MCF 10A (cell line): ENCODE measurements around the gene TMA7. TPM values are rescaled to one million over a fixed set of nuclear protein-coding genes. Genes with fewer than 3 reads are reported as not detected.

Experiments used
- BruUV-seq: library from RNA; stranded (reverse); fragments of 400-500 nt; replicated peaks from 2 replicates; lab custom pipeline; 2021; lab: Mats Ljungman, UMichigan
- CTCF ChIA-PET: fragments of 300-600 bp; sonication (Branson Sonifier 250); formaldehyde crosslinking; extraction: SDS; loops from one replicate; lab custom pipeline; 2021; ENCODE audit warnings: antibody characterized with exemption, inconsistent platforms; lab: Yijun Ruan, JAX
- POLR2A ChIA-PET: fragments of 300-600, 350-650 bp; sonication (Branson Sonifier 250); formaldehyde crosslinking; extraction: SDS; loops from one replicate; lab custom pipeline; 2020; ENCODE audit warnings: antibody characterized with exemption, inconsistent platforms; lab: Yijun Ruan, JAX
- DNase-seq: peaks from one replicate; pipeline ENCODE4 v3.0.0-alpha.2; 2018; ENCODE audit not compliant: unreplicated experiment
- H3K27ac Mint-ChIP-seq: one replicate; pipeline ENCODE4 v1.8.0; 2022; ENCODE audit warnings: mild to moderate bottlenecking, low read depth, mixed read lengths; ENCODE audit not compliant: unreplicated experiment
- H3K27me3 Mint-ChIP-seq: one replicate; pipeline ENCODE4 v1.8.0; 2022; ENCODE audit warnings: mixed read lengths; ENCODE audit not compliant: insufficient read depth, unreplicated experiment
- H3K36me3 Mint-ChIP-seq: one replicate; pipeline ENCODE4 v1.8.0; 2022; ENCODE audit warnings: mild to moderate bottlenecking, moderate library complexity, mixed read lengths; ENCODE audit not compliant: insufficient read depth, unreplicated experiment
- H3K4me1 Mint-ChIP-seq: one replicate; pipeline ENCODE4 v1.8.0; 2022; ENCODE audit warnings: mixed read lengths; ENCODE audit not compliant: insufficient read depth, unreplicated experiment
- H3K4me3 Mint-ChIP-seq: one replicate; pipeline ENCODE4 v1.8.0; 2022; ENCODE audit warnings: mild to moderate bottlenecking, moderate library complexity, mixed read lengths; ENCODE audit not compliant: unreplicated experiment
- H3K9me3 Mint-ChIP-seq: one replicate; pipeline ENCODE4 v1.8.0; 2022; ENCODE audit warnings: mixed read lengths; ENCODE audit not compliant: unreplicated experiment
- intact Hi-C: fragments of 100-400 bp; cut with micrococcal nuclease; formaldehyde crosslinking; loops from 2 replicates; pipeline ENCODE4 v1.14.1; 2022
- total RNA-seq: library from RNA; stranded (reverse); gene quantifications from 2 replicates; pipeline ENCODE4 v1.2.3, GENCODE V29; 2022
- TF ChIP-seq, protein P1 (sequence below): fragments of 200-600 bp; IDR thresholded peaks from one replicate; pipeline ENCODE4 v1.8.0; 2022; ENCODE audit warnings: antibody characterized with exemption, mild to moderate bottlenecking; ENCODE audit not compliant: unreplicated experiment

The TMA7 gene
- total RNA-seq, 1 experiment from 2014 or later, result 356 TPM

DNA sequence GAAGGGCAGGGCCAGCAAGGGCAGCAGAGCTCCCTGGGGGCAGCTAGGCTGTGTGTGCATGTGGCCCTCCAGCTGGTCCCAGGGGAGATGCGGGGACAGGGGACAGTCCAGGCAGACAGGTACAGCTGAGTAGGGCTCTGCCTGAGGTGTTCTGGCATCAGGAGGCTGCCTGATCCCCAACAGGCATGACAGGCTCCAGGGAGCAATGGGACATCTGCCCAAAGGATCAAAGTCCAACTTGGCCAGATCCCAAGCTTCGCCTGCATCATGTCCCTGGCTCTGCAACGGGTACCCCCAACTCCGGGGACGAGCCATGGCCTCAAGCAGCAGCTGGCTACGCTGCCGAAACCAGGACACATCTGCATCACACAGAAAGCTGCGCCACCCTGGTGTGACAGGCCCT lies 28.3 kb downstream of the TMA7 start:
- TF ChIP-seq, protein P1, sequence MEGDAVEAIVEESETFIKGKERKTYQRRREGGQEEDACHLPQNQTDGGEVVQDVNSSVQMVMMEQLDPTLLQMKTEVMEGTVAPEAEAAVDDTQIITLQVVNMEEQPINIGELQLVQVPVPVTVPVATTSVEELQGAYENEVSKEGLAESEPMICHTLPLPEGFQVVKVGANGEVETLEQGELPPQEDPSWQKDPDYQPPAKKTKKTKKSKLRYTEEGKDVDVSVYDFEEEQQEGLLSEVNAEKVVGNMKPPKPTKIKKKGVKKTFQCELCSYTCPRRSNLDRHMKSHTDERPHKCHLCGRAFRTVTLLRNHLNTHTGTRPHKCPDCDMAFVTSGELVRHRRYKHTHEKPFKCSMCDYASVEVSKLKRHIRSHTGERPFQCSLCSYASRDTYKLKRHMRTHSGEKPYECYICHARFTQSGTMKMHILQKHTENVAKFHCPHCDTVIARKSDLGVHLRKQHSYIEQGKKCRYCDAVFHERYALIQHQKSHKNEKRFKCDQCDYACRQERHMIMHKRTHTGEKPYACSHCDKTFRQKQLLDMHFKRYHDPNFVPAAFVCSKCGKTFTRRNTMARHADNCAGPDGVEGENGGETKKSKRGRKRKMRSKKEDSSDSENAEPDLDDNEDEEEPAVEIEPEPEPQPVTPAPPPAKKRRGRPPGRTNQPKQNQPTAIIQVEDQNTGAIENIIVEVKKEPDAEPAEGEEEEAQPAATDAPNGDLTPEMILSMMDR, result no peak
- intact Hi-C loops, result loop anchor here (5.0 kb wide), 1 partner anchor 194 kb away; the partner anchor contains the start of gene CELSR3
- peaks cover 53% of the 10 kb centered on the region for H3K36me3 Mint-ChIP-seq

DNA sequence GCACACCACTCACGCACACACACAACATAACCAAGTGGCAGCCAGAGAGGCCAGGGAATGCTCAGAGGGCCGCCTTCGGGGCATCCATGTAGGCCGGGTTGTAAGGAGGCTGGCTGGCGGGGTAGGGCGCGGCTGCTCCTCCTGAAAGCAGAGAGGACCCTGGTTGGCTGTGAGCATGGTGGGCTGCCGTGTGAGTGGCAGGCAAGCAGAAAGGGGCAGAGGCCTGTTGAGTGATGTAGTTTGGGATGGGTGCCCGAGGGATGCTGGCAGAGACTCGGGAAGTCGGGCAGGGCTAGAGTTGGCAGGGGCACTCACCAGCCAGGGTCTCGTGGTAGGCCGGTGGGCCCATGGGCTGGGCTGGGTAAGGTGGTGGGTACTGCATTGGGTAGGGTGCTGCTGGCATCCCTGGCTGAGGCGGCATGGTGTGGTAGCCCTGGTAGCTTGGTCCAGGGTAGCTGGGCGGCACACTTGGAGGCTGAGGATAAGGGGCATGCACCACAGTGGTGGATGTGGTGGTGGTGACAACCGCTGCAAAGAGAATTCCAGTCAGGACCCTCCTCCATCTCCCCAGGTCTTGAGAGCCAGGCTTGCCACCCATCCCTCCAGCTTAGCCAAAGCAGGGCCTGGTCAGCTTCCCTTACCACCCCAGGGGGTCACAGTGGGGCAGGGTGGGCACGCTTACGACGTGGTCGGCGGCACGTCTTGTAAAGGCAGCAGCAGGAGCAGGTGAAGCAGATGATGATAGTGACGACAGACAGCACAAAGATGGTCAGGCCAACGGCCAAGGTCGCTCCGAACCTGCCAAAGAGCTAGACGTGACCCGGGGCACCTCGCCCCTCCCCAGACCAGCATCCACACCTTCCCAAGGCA lies 29.2 kb downstream of the TMA7 start:
- POLR2A ChIA-PET, result interaction anchor here (0.5 to 1.7 kb wide), 4 partner anchors 23 to 130 kb away, joined by 3 to 5 read pairs (median 4); partner anchors contain the start of genes ATRIP, CCDC51, PLXNB1 and TMA7
- CTCF ChIA-PET, result interaction anchor here (0.5 to 1.1 kb wide), 4 partner anchors 34 to 1362 kb away, joined by 3 to 5 read pairs (median 4); no protein-coding TSS in a partner anchor
- TF ChIP-seq, protein P1, result no peak

More for the DNA sequence above, 28.3 kb downstream of the TMA7 start:
- no peak overlapping the region for H3K4me3 Mint-ChIP-seq
- ChIA-PET CTCF (interaction anchor here (0.5 to 1.5 kb wide), 4 partner anchors 61 to 1361 kb away, joined by 3 to 5 read pairs (median 4); no protein-coding TSS in a partner anchor), POLR2A (interaction anchor here (1.3 kb wide), 1 partner anchor 131 kb away, joined by 4 read pairs; no protein-coding TSS in a partner anchor)
- no TSS peak for BruUV-seq
- H3K4me1 Mint-ChIP-seq, result peaks cover 26% of the 10 kb centered on the region
- no peaks in the 10 kb centered on the region for H3K27me3 Mint-ChIP-seq
- DNase-seq, result no peak
- H3K27ac Mint-ChIP-seq, result peak overlapping the region; percentile 22
- no peaks in the 10 kb centered on the region for H3K9me3 Mint-ChIP-seq

DNA sequence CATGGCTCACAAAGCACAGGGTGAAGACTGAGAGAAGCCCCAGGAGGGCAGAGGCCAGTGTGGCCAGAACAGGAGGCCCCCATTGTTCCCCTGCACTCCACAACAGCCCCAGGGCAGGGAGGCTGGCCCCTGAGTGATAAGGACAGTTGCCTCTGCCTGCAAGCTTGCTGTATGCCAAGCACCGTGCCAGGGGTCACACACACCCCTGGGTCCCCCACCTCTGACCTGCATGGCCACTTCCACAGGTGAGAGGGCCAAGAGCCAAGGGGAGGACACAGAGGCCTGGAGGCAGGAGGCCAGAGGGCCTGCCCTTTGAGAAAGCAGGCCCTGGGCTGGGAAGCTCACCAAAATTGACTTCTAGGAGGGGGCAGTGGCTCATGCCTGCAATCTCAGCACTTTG lies 30.2 kb downstream of the TMA7 start:
- CTCF ChIA-PET, result interaction anchor here (1.1 kb wide), 1 partner anchor 35 kb away, joined by 4 read pairs; no protein-coding TSS in a partner anchor
- Mint-ChIP-seq H3K27me3 (no peaks in the 10 kb centered on the region), H3K36me3 (peaks cover 51% of the 10 kb centered on the region), H3K9me3 (no peaks in the 10 kb centered on the region), H3K4me3 (no peak overlapping the region), H3K27ac (no peak overlapping the region), H3K4me1 (peaks cover 30% of the 10 kb centered on the region)
- TF ChIP-seq, protein P1, result no peak
- no TSS peak for BruUV-seq
- no peak for DNase-seq
- POLR2A ChIA-PET, result interaction anchor here (0.7 to 1.7 kb wide), 3 partner anchors 12 to 31 kb away, joined by 4 to 5 read pairs (median 4); partner anchors contain the start of genes ATRIP, CCDC51 and TMA7
- intact Hi-C loops, result no loop called here

More for the DNA sequence above, 29.2 kb downstream of the TMA7 start:
- intact Hi-C loops, result loop anchor here (5.0 kb wide), 1 partner anchor 193 kb away; the partner anchor contains the start of gene CELSR3
- Mint-ChIP-seq H3K36me3 (peaks cover 53% of the 10 kb centered on the region), H3K9me3 (no peaks in the 10 kb centered on the region), H3K4me3 (no peak overlapping the region), H3K4me1 (peaks cover 30% of the 10 kb centered on the region), H3K27ac (no peak overlapping the region), H3K27me3 (no peaks in the 10 kb centered on the region)
- no peak for DNase-seq
- BruUV-seq, result no TSS peak

DNA sequence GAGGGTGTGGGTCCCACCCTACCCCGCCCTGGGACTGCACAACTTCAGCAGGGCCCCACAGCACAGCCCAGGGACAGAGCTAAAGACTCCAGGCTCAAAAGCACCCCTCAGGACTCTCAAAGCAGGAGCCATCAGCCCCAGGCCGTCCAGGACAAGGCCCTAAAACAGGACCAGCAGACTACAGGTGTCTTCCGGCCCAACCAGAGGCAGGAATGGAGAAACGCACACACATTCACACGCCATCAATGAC lies 32.5 kb downstream of the TMA7 start:
- intact Hi-C loops, result loop anchor here (1.0 kb wide), 1 partner anchor 32 kb away; the partner anchor contains the start of gene SHISA5
- TF ChIP-seq, protein P1, result no peak
- Mint-ChIP-seq H3K9me3 (no peaks in the 10 kb centered on the region), H3K27me3 (no peaks in the 10 kb centered on the region), H3K4me1 (peaks cover 12% of the 10 kb centered on the region), H3K36me3 (peaks cover 42% of the 10 kb centered on the region), H3K27ac (peak overlapping the region; percentile 98), H3K4me3 (peak overlapping the region; percentile 89)
- ChIA-PET CTCF (interaction anchor here (0.6 to 2.3 kb wide), 10 partner anchors 21 to 77 kb away, joined by 3 to 22 read pairs (median 4); partner anchors contain the start of gene SHISA5), POLR2A (interaction anchor here (0.6 to 3.0 kb wide), 15 partner anchors 8 to 203 kb away, joined by 3 to 28 read pairs (median 6); partner anchors contain the start of genes ATRIP, CCDC51, CELSR3 and PFKFB4)
- BruUV-seq, result TSS peak; percentile 68
- no peak for DNase-seq
